HG03175 (cell line): ENCODE results near the gene HRCT1.

Experiments
- ATAC-seq: cut with Tn5 transposase; IDR thresholded peaks from one replicate; pipeline ENCODE4 v1.9.1; 2021; ENCODE audit warnings: mild to moderate bottlenecking, moderate library complexity; ENCODE audit not compliant: unreplicated experiment

HRCT1 gene

GRCh38 chr9:35940458-35941407, 34.7 kb downstream of the HRCT1 start:
- no peak for ATAC-seq

DNA sequence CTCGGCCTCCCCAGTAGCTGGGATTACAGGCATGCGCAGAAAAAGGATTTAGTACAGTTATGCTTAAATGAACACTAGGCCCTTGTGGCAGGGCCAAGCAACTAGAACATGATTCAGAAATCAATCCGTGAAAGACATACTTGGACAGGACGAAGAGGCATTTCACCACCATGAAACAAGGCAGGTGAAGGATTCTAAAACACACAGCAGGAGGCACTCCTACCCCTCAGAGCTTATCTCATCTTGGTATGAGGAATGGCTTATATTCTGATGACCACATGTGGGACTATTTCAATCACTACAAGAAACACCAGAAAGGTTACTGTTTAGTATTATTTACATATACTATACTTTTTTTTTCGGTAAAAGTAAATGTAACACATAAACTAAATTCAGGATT, 36.3 kb downstream of the HRCT1 start:
- no peak for ATAC-seq

GRCh38 chr9:35944173-35944572, 38.2 kb downstream of the HRCT1 start:
- no peak for ATAC-seq

DNA sequence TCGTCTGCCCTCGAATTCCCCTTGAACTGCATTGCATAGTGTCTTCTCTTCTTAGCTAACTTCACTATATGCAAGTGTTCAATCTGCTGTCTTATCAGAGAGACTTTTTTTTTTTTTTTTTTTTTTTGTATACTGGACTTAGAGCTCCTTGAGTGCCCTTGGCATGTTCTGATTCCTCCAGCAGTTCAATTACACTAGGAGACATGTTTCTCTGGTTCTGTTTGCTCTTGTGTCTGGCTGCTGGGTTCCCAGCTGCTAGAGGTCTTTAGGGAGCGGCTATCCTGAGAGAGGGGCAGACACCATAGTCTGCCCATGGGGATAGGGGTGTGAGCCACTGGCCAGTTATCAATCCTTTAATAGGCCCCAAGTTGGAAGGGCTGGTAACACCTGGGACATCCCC, 38.8 kb downstream of the HRCT1 start:
- no peak for ATAC-seq

GRCh38 chr9:35945341-35946018, 39.5 kb downstream of the HRCT1 start:
- ATAC-seq: no peak

GRCh38 chr9:35948451-35948850, 42.4 kb downstream of the HRCT1 start:
- ATAC-seq: no peak

GRCh38 chr9:35948901-35949318, 42.9 kb downstream of the HRCT1 start:
- ATAC-seq: no peak

GRCh38 chr9:35951736-35952135, 45.7 kb downstream of the HRCT1 start:
- no peak for ATAC-seq

- ATAC-seq: no peak
Observed at GRCh38 chr9:35952526-35953191, 46.7 kb downstream of the HRCT1 start.

DNA sequence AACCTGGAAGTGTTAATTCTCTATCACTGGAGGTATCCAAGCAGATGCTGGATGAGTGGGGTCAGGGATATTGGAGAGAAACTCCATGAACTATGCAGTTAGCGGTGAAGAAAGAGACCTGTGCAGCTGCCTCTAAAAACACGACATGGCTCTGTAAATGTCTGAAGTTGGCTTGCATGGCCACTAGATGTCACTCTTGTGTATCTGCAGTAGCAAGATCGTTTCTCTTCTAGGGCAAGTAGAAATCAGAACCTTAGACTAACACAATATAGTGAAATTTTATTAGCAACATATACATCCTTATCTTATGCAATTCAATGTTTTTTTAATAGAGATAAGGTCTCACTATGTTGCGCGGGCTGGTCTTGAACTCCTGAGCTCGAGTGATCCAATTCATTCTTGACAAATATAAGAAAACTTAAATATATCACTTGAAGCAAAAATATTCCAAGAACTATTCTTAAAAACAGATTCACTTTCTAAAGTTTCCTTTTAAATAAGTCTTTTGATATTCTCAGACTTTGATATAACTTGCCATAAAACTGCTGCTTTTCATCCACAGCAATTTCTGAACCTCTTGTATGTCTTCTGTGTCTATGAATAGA, 49.0 kb downstream of the HRCT1 start:
- ATAC-seq: no peak

- ATAC-seq: no peak
Observed at GRCh38 chr9:35956651-35957050, 50.6 kb downstream of the HRCT1 start.
